ENCODE results near the gene TLE4. TPM values are rescaled to one million over a fixed set of nuclear protein-coding genes. Genes with fewer than 3 reads are reported as not detected.

TLE4 gene
- total and polyA plus RNA-seq, 10 of the 15 experiments (the other 5 are each of a cell fraction or from before 2014, with no cell fraction given): 5.3 to 53.3 (median 23.3) TPM

DNA sequence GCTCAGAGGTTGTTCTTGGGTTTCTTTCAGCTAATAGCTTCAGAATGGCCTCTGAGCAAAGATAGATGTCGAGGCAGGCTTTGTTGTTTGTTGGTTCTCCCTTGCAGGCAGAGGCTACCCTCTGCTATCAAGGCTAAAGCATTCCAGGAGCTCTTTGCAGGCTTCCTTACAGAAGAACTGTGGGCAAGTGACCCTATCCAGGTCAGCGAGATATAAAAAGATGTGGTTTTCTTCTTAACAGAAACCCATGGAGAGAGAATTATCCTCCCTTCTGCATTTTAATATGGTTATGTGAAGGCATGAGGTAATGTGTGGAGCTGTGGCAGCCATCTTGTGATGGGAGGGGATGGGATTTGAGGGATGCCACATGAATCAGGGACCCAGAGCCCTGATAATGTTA, 67.0 kb downstream of the TLE4 start (continued):
- TF ChIP-seq CHD2 (IDR thresholded peaks at IDR 0.05; ENCODE audit: borderline replicate concordance, low read depth, low read length) (no peak), HCFC1 (IDR thresholded peaks at IDR 0.05; ENCODE audit: low read length) (no peak)

DNA sequence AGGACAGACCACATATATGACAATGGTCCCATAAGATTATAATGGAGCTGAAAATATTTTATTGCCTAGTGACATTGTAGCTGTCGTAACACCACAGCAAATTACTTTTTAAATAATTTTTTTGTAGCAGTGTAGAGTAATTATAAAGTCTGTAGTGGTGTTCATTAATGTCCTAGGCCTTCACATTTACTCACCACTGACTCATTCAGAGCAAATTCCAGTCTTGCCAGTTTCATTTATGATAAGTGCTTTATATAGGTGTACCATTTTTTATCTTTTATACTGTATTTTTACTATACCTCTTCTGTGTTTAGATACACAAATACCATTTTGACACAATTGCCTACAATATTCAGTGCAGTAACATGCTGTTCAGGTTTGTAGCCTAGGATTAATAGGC, 67.6 kb downstream of the TLE4 start:
- Histone ChIP-seq H3K27ac (ENCODE audit: control insufficient read depth, insufficient read depth) (no peak overlapping the region), H3K9me3 (replicated peaks; ENCODE audit: control insufficient read depth, insufficient read depth, low read length) (peaks cover 8% of the 10 kb centered on the region; the same call in 2 of the 3 replicates), H4K20me1 (ENCODE audit: control insufficient read depth, insufficient read depth) (no peaks in the 10 kb centered on the region), H3K36me3 (ENCODE audit: control insufficient read depth in 2 of 2, insufficient read depth in 2 of 2, low read length in 1 of 2) (peaks cover 0 to 4% of the 10 kb centered on the region in 2 experiments; a peak in 2 of 4 replicates), H3K9ac (ENCODE audit: control insufficient read depth, insufficient read depth, low read length) (no peak overlapping the region), H2AFZ (ENCODE audit: control insufficient read depth, low read depth, low read length) (no peak overlapping the region), H3K4me2 (ENCODE audit: control insufficient read depth, insufficient read depth) (no peak overlapping the region), H3K27me3 (replicated peaks in 1 of 2; ENCODE audit: control insufficient read depth in 2 of 2, insufficient read depth in 2 of 2, low read length in 1 of 2) (no peaks in the 10 kb centered on the region), H3K79me2 (ENCODE audit: control insufficient read depth, insufficient read depth, low read length) (no peaks in the 10 kb centered on the region), H3K4me3 (no peak overlapping the region), H3K4me1 (ENCODE audit: control insufficient read depth, insufficient read depth, low read length) (no peaks in the 10 kb centered on the region)
- ChIA-PET RAD21 (ENCODE audit: unreplicated experiment) (no interaction called here), POLR2A (no interaction called here), SMC1A (ENCODE audit: uncharacterized antibody, unreplicated experiment) (interaction anchor here (0.8 to 2.0 kb wide), 4 partner anchors 9 to 131 kb away, joined by 3 to 12 read pairs (median 4); no protein-coding TSS in a partner anchor), CTCF (interaction anchor here (1.4 kb wide), 2 partner anchors 9 to 161 kb away, joined by 3 to 5 read pairs; no protein-coding TSS in a partner anchor)
- BruUV-seq (replicated peaks): no TSS peak
- ATAC-seq: no peak
- 94% methylated on average over 1 of the region's 1 CpG for WGBS (ENCODE audit: insufficient coverage, insufficient replicate concordance, low lambda C conversion rate, missing lambda C conversion rate)
- no peak for FAIRE-seq
- no peak for TF ChIP-seq FOXM1 (IDR thresholded peaks at IDR 0.05; ENCODE audit: low read depth, low read length)
- TF ChIP-seq JUNB (IDR thresholded peaks at IDR 0.05): no peak
- TF ChIP-seq RCOR1 (conservative IDR thresholded peaks at IDR 0.05; ENCODE audit: low read depth, low read length): no peak
- no peak for TF ChIP-seq TARDBP (IDR thresholded peaks at IDR 0.05; ENCODE audit: borderline replicate concordance)
- TF ChIP-seq, protein P1, sequence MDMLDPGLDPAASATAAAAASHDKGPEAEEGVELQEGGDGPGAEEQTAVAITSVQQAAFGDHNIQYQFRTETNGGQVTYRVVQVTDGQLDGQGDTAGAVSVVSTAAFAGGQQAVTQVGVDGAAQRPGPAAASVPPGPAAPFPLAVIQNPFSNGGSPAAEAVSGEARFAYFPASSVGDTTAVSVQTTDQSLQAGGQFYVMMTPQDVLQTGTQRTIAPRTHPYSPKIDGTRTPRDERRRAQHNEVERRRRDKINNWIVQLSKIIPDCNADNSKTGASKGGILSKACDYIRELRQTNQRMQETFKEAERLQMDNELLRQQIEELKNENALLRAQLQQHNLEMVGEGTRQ (IDR thresholded peaks at IDR 0.05; ENCODE audit: borderline replicate concordance, low read depth, low read length): no peak
- TF ChIP-seq CBX3 (IDR thresholded peaks at IDR 0.05; ENCODE audit: borderline replicate concordance, low read depth): no peak
- TF ChIP-seq, protein P2, sequence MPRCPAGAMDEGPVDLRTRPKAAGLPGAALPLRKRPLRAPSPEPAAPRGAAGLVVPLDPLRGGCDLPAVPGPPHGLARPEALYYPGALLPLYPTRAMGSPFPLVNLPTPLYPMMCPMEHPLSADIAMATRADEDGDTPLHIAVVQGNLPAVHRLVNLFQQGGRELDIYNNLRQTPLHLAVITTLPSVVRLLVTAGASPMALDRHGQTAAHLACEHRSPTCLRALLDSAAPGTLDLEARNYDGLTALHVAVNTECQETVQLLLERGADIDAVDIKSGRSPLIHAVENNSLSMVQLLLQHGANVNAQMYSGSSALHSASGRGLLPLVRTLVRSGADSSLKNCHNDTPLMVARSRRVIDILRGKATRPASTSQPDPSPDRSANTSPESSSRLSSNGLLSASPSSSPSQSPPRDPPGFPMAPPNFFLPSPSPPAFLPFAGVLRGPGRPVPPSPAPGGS (IDR thresholded peaks at IDR 0.05; ENCODE audit: borderline replicate concordance, insufficient read depth, low read depth, low read length, poor library complexity, severe bottlenecking): no peak
- no peak for TF ChIP-seq RBBP5 (conservative IDR thresholded peaks at IDR 0.05)
- TF ChIP-seq, protein P3, sequence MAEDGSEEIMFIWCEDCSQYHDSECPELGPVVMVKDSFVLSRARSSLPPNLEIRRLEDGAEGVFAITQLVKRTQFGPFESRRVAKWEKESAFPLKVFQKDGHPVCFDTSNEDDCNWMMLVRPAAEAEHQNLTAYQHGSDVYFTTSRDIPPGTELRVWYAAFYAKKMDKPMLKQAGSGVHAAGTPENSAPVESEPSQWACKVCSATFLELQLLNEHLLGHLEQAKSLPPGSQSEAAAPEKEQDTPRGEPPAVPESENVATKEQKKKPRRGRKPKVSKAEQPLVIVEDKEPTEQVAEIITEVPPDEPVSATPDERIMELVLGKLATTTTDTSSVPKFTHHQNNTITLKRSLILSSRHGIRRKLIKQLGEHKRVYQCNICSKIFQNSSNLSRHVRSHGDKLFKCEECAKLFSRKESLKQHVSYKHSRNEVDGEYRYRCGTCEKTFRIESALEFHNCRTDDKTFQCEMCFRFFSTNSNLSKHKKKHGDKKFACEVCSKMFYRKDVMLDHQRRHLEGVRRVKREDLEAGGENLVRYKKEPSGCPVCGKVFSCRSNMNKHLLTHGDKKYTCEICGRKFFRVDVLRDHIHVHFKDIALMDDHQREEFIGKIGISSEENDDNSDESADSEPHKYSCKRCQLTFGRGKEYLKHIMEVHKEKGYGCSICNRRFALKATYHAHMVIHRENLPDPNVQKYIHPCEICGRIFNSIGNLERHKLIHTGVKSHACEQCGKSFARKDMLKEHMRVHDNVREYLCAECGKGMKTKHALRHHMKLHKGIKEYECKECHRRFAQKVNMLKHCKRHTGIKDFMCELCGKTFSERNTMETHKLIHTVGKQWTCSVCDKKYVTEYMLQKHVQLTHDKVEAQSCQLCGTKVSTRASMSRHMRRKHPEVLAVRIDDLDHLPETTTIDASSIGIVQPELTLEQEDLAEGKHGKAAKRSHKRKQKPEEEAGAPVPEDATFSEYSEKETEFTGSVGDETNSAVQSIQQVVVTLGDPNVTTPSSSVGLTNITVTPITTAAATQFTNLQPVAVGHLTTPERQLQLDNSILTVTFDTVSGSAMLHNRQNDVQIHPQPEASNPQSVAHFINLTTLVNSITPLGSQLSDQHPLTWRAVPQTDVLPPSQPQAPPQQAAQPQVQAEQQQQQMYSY (CRISPR knock-in tag; IDR thresholded peaks at IDR 0.05): no peak
- no peak for TF ChIP-seq IKZF2 (IDR thresholded peaks at IDR 0.05)
- DNase-seq (ENCODE audit: low read depth, low spot score): no peak
- intact Hi-C loops (cut with micrococcal nuclease; ENCODE audit: unreplicated experiment): no loop called here
- in situ Hi-C loops (cut with MboI): no loop called here
